GM12874 (cell line): ENCODE data around the gene SPRR2A.

ENCODE experiments used
- CTCF ChIP-seq: IDR thresholded peaks from 2 replicates; pipeline ENCODE4 v1.5.1; 2011; ENCODE audit warnings: low read depth, mild to moderate bottlenecking, control low read depth, low read length, moderate library complexity; ENCODE audit not compliant: insufficient read depth

Gene SPRR2A

GRCh38 chr1:153024413-153024812, 32.9 kb downstream of the SPRR2A start:
- TF ChIP-seq CTCF, result no peak

- TF ChIP-seq CTCF, result no peak
These were observed 34.2 kb downstream of the SPRR2A start for GRCh38 chr1:153023109-153023508.
